NOMO-1 treated with dmso at 0.1 percent for 144 hours (cell line): Measurements from ENCODE around the gene CUBN.

ENCODE experiments used
- DNase-seq: peaks from one replicate; lab custom pipeline; 2025; ENCODE audit not compliant: unreplicated experiment; lab: John Stamatoyannopoulos, UW

The CUBN gene

GRCh38 chr10:17047908-17048307 lies 81.7 kb downstream of the CUBN start:
- DNase-seq: no peak

- no peak for DNase-seq
Measured at GRCh38 chr10:17046989-17047388, 82.6 kb downstream of the CUBN start.

GRCh38 chr10:17043586-17043985 lies 86.0 kb downstream of the CUBN start:
- no peak for DNase-seq

DNA sequence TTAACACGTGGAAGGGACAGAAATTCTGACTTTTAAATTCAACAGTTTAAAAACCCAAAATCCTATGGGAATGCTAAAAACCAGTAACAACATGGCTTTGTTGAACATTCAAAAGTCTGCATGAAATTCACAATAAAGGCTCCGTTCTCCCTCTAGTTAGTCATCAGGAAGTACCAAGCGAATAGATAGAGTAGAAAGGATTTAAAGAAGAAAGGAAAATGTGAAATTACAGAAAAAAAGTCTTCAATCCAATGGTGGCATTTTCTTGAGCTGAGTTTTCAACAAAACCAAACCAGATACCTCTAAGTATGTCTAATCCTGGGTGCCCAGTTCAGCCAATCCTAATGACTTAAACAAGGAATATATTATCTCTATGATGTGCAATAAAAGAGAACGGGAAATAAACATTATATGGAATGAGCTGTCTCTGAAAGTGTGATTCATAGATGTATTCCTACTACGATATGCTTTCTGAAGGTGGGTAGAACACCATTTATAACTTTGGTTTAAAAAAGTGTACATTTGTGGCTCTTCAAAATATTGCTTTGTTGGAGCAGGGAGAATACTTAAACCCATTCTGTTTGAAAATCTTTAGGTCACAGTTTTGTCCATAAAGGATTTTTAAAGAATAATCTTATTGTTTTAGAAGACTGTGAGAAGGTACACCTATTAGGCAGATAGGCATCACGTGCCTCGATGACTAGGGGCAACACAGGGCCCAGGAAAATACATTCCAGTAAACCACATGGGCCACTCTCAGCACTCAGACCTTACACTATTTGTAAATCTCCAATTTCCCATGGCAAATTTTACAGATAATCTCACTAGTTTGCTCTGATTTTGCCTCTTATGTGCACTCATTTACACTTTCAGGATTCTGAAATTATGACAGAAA lies 87.7 kb downstream of the CUBN start:
- no peak for DNase-seq

GRCh38 chr10:17038627-17039026 lies 91.0 kb downstream of the CUBN start:
- no peak for DNase-seq

DNA sequence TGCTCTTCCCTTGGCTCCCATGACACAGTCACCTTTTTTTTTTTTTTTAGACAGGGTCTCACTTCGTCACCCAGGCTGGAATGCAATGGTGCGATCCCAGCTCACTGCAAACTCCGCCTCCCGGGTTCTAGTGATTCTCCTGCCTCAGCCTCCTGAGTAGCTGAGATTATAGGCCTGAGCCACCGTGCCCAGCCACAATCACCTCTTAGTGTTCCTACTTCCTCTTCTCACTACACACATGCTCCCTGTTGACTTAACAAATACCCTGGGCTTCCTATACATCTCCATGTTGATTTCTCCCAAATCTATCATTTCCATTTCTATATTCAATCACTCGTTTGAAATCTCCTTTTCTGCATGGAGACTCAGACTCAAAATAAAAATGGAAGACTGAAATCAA lies 91.7 kb downstream of the CUBN start:
- no peak for DNase-seq

GRCh38 chr10:17035446-17035845 lies 94.2 kb downstream of the CUBN start:
- no peak for DNase-seq

GRCh38 chr10:17033529-17034260 lies 95.9 kb downstream of the CUBN start:
- peak; percentile 23 for DNase-seq

DNA sequence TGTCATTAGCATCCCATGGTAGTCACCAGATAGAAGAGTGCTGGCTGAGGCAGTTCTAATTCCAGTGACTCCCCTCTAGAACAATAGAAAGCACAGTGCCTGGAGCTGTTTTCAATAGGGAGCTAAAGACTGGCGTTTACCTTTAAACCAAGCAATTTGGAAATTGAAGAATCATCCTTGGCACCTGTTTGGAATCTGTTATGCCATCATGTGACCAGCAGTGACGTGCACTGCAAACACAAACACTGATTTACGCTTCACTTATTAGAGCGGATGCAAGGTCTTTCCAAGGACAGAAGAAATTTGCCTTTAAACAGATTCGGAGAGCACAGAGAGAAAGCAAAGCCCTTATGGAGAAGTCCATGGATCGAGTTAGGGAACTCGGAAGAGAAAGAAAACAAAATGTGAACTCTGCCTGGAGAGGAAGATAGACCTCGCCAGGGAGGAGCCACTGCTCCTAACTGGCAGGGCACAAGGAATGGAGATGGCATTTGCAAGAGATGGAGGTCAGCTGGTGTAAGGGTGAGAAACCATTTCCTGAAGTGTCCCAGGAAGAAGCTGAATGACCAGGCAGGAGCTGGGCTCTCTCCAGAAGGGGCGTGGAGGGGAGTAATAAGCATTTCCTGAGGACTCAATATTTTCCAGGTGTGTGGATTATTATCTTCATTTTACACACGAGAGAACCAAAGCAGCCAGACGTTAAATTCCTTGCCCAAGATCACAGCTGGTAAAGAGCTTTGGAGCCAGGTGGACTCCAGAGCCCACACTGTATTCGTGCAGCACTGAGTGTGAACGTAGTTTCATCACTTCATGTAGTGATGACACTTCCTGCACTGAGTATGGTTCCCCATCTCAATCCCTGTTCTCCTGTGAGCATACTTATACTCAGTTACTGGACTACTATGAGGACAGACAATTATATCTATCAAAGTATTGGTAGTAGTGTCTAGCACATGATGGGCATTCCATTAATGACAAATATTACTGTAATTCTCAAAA lies 97.7 kb downstream of the CUBN start:
- DNase-seq: peak; percentile 13

DNA sequence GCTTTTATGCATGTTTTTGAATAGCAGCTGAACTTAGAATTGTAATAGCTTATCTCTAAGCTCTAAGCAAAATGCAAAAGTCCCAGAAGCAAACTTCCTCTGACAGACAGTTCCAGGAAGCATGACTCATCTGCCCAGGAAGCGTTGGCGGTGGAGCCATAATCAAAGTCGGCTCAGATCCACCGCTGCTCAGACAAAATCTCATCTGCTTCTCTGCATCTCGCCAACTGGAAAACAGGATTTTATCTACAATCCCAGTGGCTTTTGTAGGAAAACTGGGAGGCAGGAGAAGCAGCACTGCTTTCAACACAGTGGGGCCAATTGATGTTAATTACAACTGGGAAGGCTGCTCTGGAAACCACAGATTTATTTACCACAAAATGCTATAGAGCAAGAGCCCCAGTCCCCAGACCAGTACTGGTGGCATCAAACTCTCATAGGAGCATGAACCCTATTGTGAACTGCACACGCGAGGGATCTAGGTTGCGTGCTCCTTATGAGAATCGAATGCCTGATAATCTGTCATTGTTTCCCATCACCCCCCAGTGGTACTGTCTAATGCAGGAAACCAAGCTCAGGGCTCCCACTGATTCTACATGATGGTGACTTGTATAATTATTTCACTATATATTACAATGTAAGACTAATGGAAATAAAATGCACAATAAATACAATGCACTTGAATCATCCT lies 99.9 kb downstream of the CUBN start:
- peak; percentile 26 for DNase-seq

DNA sequence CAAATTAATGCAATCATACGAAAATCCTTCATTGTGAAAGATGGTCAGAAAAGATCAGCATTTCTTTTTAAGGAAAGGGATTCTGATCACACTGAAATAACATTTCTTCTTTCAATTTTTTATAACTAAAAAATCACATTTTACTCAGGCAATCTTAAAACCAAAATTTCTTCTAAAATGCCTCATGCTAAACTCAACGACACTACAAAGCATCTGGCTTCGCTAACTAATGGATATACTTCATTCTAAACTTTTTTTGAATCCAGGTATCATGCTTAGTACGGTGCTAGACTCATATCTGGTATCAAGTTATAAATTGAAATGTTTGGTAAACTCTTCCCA lies 100.4 kb downstream of the CUBN start:
- no peak for DNase-seq

DNA sequence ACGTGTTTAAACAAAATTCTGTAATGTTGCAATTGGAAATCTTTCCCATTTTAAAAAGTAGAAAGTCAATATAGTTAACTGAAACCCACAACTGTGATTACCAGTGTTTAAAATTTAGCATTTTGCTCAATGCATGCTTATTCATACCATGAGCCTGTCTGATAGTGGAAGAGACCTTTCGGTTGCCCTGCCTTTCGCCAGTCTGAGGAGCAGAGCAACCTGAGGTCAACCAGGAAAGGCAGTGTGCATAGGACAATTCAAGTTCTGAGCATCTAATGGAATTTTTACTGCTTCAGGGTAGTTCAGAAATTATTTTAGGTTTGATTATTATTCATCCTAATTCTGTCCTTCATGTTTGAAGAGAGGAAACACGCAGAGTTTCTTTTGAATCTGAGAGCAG lies 100.8 kb downstream of the CUBN start:
- no peak for DNase-seq

- no peak for DNase-seq
Measured at GRCh38 chr10:17026686-17027485, 102.7 kb downstream of the CUBN start.

DNA sequence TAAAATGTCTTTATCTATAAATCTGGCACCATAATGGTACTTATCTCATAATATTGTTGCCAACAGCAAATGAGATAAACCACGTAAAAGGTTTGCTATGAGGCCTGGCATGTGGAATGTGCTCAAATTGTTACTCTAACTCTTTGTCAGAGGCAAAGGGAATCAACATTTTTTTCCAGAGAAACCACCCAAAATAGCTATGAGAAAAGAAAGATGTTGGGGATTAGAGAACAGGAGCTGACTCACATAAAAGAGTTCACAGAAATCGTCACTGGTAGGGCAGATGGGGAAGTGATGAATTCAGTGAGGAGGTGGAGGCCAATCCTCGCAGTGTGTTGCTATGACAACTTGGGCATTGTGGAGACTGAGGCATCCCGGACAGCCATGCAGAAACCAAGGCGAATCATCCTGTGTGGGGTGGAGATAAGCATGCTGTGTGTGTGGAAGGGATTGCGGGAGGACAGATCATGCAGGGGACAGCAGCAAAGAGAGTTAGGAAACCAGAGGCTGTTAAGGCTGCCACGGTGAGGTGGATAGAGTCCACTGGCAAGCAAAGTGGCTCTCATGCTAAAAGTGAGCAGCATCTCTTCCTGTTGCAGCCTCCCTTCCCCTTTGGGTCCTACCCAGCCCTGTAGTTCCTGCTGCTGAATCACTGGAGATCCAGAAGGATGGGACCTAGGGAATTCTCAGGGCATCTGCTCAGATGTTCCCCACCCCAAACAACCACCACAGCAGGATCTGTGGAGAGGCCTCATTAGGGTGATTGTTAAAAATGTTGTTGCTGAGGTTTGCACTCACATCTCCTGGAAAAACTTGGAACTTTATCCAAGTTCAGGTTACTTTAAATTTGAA lies 103.9 kb downstream of the CUBN start:
- no peak for DNase-seq

- DNase-seq: no peak
Measured at GRCh38 chr10:17024461-17024860, 105.2 kb downstream of the CUBN start.

- DNase-seq: peak; percentile 54
Measured at GRCh38 chr10:17023386-17024298, 106.0 kb downstream of the CUBN start.

DNA sequence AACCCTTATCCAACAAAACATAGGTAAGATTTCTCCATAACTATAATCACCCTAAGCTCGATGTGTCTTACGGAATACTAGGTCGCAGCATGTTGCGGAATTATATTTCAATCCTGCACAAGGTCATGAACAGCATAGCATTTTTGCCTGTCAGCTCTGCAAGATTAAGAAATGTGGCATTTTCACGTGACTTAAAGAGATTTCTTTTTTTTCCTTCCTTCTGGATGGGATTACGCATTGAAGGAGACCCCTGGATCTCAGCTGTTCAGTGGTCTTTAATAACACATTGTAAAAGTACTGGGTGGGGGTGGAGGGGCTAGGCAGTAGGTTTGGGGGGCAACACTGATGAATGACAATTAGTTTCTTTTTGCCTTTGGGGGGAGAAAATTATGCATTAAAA lies 106.7 kb downstream of the CUBN start:
- DNase-seq: peak; percentile 31

- DNase-seq: no peak
Measured at GRCh38 chr10:17022466-17022825, 107.2 kb downstream of the CUBN start.
